Smooth muscle cell (in vitro differentiated cells): ENCODE results near the gene IDH3G. TPM values are rescaled to one million over a fixed set of nuclear protein-coding genes. Genes with fewer than 3 reads are reported as not detected.

Source experiments
- DNase-seq: peaks from one replicate; lab custom pipeline; 2025; ENCODE audit not compliant: unreplicated experiment; lab: John Stamatoyannopoulos, UW
- H2AFZ ChIP-seq: fragments of 200-600 bp; sonication (generic); 2 replicates; pipeline ENCODE4 v1.6.0; 2016; ENCODE audit warnings: antibody characterized with exemption, low read depth, mild to moderate bottlenecking
- H3F3A ChIP-seq: fragments of 200-600 bp; sonication (generic); 2 replicates; pipeline ENCODE4 v1.6.0; 2017; ENCODE audit warnings: antibody characterized with exemption, low read depth
- H3K27ac ChIP-seq: fragments of 200-600 bp; sonication (generic); 2 replicates; pipeline ENCODE4 v1.5.1; 2016; ENCODE audit warnings: low read depth, mild to moderate bottlenecking
- H3K27me3 ChIP-seq: fragments of 200-600 bp; sonication (generic); 2 replicates; pipeline ENCODE4 v1.6.1; 2016; ENCODE audit warnings: low read depth, mild to moderate bottlenecking
- H3K36me3 ChIP-seq: fragments of 200-600 bp; sonication (generic); 2 replicates; pipeline ENCODE4 v1.5.1; 2016; ENCODE audit warnings: low read depth
- H3K4me1 ChIP-seq: fragments of 200-600 bp; sonication (generic); 2 replicates; pipeline ENCODE4 v1.5.1; 2016; ENCODE audit warnings: low read depth
- H3K4me2 ChIP-seq: fragments of 200-600 bp; sonication (generic); 2 replicates; pipeline ENCODE4 v1.6.0; 2016; ENCODE audit warnings: mild to moderate bottlenecking
- H3K4me3 ChIP-seq: fragments of 200-600 bp; sonication (generic); 2 replicates; pipeline ENCODE4 v1.5.1; 2016; ENCODE audit warnings: mild to moderate bottlenecking
- H3K79me2 ChIP-seq: fragments of 200-600 bp; sonication (generic); 2 replicates; pipeline ENCODE4 v1.6.0; 2016; ENCODE audit warnings: low read depth, mild to moderate bottlenecking
- H3K9ac ChIP-seq: fragments of 200-600 bp; sonication (generic); 2 replicates; pipeline ENCODE4 v1.6.0; 2016; ENCODE audit warnings: low read depth
- H3K9me3 ChIP-seq: fragments of 200-600 bp; sonication (generic); replicated peaks from 2 replicates; pipeline ENCODE4 v1.5.1; 2016; ENCODE audit warnings: low read depth
- H4K20me1 ChIP-seq: fragments of 200-600 bp; sonication (generic); 2 replicates; pipeline ENCODE4 v1.6.0; 2016; ENCODE audit warnings: low read depth
- CTCF ChIP-seq: fragments of 200-600 bp; sonication (generic); IDR thresholded peaks from 2 replicates; pipeline ENCODE4 v1.5.1; 2017; ENCODE audit warnings: borderline replicate concordance, mild to moderate bottlenecking, antibody characterized with exemption; ENCODE audit not compliant: insufficient read depth, poor library complexity, severe bottlenecking
- WGBS: methylation state at CpG from one replicate; pipeline ENCODE4 v1.1.7; 2016; ENCODE audit warnings: low lambda C conversion rate; 5-methylcytosine and 5-hydroxymethylcytosine counted together
- polyA plus RNA-seq: library from polyadenylated mRNA; unstranded; fragments of >200 nt; fragmentation: Nextera tagmentation; extraction: Ambion mirVana; gene quantifications from 2 replicates; pipeline ENCODE4 v1.2.1, GENCODE V29; 2016
- total RNA-seq: library from RNA; depleted of rRNA; stranded (reverse); fragments of >200 nt; gene quantifications from 2 replicates; pipeline ENCODE4 v1.2.3, GENCODE V29; 2014

Gene IDH3G
- total and polyA plus RNA-seq, 2 experiments from 2014 or later = 86.0 to 88.9 TPM

- Histone ChIP-seq H3K79me2 (peaks cover 7% of the 10 kb centered on the region), H3K27ac (no peak overlapping the region), H4K20me1 (no peaks in the 10 kb centered on the region), H3K36me3 (no peaks in the 10 kb centered on the region), H2AFZ (no peak overlapping the region), H3K4me2 (no peak overlapping the region), H3K9ac (no peak overlapping the region), H3K4me3 (no peak overlapping the region), H3F3A (no peaks in the 10 kb centered on the region), H3K27me3 (no peaks in the 10 kb centered on the region), H3K9me3 (no peaks in the 10 kb centered on the region), H3K4me1 (no peaks in the 10 kb centered on the region)
- no peak for TF ChIP-seq CTCF
- whole genome bisulfite sequencing = 95% methylated on average over 15 of the region's 15 CpGs
- no peak for DNase-seq
These were observed 7.5 kb downstream of the IDH3G start for GRCh38 chrX:153786669-153787068.

DNA sequence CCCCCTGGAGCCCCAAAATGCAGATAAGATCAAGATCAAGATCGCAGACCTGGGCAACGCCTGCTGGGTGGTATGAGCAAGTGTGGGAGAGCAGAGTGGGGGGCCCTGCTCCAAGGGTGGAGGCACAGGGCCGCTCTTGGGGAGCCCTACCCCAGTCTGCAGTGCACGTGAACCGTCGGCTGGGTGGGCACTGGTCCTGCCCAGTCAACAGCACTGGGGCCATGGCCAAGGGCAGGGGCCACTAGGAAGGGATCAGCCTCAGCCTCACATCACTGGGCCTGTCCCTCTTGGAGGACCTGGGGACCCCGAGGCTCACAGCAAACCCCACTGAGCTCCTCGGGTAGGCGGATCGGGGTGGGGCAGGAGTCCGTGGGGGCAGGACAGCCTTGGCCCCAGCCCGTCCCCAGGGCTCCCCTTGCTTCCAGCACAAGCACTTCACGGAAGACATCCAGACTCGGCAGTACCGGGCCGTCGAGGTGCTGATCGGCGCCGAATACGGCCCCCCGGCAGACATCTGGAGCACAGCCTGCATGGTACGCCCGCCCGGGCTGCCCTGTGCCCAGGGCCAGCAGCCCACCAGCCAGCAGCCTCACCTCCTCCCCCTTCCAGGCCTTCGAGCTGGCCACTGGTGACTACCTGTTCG, 9.7 kb downstream of the IDH3G start:
- TF ChIP-seq CTCF = no peak
- H3K27ac ChIP-seq = no peak overlapping the region
- WGBS = 96% methylated on average over 16 of the region's 27 CpGs
- H3K4me2 ChIP-seq = no peak overlapping the region
- no peak overlapping the region for H3K4me3 ChIP-seq
- DNase-seq = no peak
- no peaks in the 10 kb centered on the region for H3K27me3 ChIP-seq
- H3K4me1 ChIP-seq = no peaks in the 10 kb centered on the region
- no peaks in the 10 kb centered on the region for H3F3A ChIP-seq
- H3K9ac ChIP-seq = no peak overlapping the region
- no peaks in the 10 kb centered on the region for H3K79me2 ChIP-seq
- no peaks in the 10 kb centered on the region for H3K36me3 ChIP-seq
- no peaks in the 10 kb centered on the region for H4K20me1 ChIP-seq
- no peaks in the 10 kb centered on the region for H3K9me3 ChIP-seq
- no peak overlapping the region for H2AFZ ChIP-seq

- no peaks in the 10 kb centered on the region for H3K79me2 ChIP-seq
- H3K36me3 ChIP-seq = no peaks in the 10 kb centered on the region
- no peaks in the 10 kb centered on the region for H3F3A ChIP-seq
- H4K20me1 ChIP-seq = no peaks in the 10 kb centered on the region
- WGBS = 90% methylated on average over 23 of the region's 24 CpGs
- DNase-seq = no peak
- no peak overlapping the region for H3K4me3 ChIP-seq
- no peaks in the 10 kb centered on the region for H3K4me1 ChIP-seq
- H3K4me2 ChIP-seq = no peak overlapping the region
- TF ChIP-seq CTCF = no peak
- H3K27me3 ChIP-seq = no peaks in the 10 kb centered on the region
- H3K27ac ChIP-seq = no peak overlapping the region
- no peak overlapping the region for H2AFZ ChIP-seq
- H3K9me3 ChIP-seq = no peaks in the 10 kb centered on the region
- no peak overlapping the region for H3K9ac ChIP-seq
These were observed 10.7 kb downstream of the IDH3G start for GRCh38 chrX:153783378-153784013.

DNA sequence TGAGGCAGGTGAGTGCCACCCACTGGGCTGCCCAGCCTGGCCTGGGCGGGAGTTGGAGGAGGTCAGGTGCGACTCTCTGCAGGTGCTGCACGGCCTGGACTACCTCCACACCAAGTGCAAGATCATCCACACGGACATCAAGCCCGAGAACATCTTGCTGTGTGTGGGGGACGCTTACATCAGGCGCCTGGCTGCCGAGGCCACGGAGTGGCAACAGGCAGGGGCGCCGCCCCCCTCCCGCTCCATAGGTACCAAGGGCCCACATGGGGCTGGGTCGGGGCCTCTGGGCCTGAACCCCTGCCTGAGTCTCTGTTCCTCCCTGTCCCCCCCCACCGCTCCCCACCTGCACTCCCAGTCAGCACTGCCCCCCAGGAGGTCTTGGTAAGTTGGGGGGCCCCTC, 11.3 kb downstream of the IDH3G start:
- Histone ChIP-seq H3K4me2 (no peak overlapping the region), H3K4me1 (no peaks in the 10 kb centered on the region), H3F3A (no peaks in the 10 kb centered on the region), H3K9me3 (no peaks in the 10 kb centered on the region), H2AFZ (no peak overlapping the region), H4K20me1 (no peaks in the 10 kb centered on the region), H3K27me3 (no peaks in the 10 kb centered on the region), H3K79me2 (no peaks in the 10 kb centered on the region), H3K4me3 (no peak overlapping the region), H3K36me3 (no peaks in the 10 kb centered on the region), H3K9ac (no peak overlapping the region), H3K27ac (no peak overlapping the region)
- no peak for TF ChIP-seq CTCF
- no peak for DNase-seq
- WGBS = 90% methylated on average over 12 of the region's 14 CpGs
